SU-DHL-6 (cell line): ENCODE measurements around the gene ALOX5AP.

Experiments used
- CTCF ChIP-seq: fragments of 200-600 bp; sonication (generic); IDR thresholded peaks from one replicate; pipeline ENCODE4 v1.5.1; 2017; ENCODE audit warnings: antibody characterized with exemption, mild to moderate bottlenecking, low read length, moderate library complexity; ENCODE audit not compliant: insufficient read depth, poor library complexity, severe bottlenecking
- EZH2phosphoT487 ChIP-seq: fragments of 200-600 bp; sonication (generic), shearing (Covaris generic); conservative IDR thresholded peaks from 2 replicates; pipeline ENCODE4 v1.6.1; 2018; ENCODE audit warnings: mild to moderate bottlenecking, antibody characterized with exemption, low read length, moderate library complexity, mixed read lengths

DNA sequence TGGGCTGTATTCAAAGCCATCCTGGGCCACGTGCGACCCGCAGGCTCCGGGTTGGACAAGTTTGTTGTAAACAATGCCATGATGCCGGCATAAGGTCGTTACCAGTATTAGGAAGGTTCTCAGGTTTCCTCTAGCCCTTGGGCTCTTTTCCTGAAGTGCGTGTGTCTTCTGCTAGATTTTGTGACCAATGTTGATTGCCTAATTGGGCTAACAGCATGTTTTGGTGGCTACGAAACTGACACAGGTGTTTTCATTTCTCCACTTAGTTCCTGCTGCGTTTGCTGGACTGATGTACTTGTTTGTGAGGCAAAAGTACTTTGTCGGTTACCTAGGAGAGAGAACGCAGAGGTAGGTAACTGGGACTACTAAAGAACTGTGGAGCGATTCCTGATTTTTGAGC, 20.3 kb downstream of the ALOX5AP start:
- no peak for TF ChIP-seq CTCF
- TF ChIP-seq EZH2phosphoT487 = no peak
